Activated CD4-positive, CD25-positive, alpha-beta regulatory T cell treated with anti-CD3 and anti-CD28 coated beads, Interleukin-2, amount 50 U/mL, for 16 hours (primary cell): ENCODE data around the gene EHHADH.

Experiments
- DNase-seq: peaks from one replicate; pipeline ENCODE4 v3.0.0-alpha.2; 2020; ENCODE audit warnings: low read depth, low spot score

EHHADH gene

GRCh38 chr3:185199206-185199605 lies 54.6 kb downstream of the EHHADH start:
- DNase-seq: no peak

GRCh38 chr3:185197068-185197467 lies 56.8 kb downstream of the EHHADH start:
- no peak for DNase-seq

GRCh38 chr3:185195652-185196051 lies 58.2 kb downstream of the EHHADH start:
- no peak for DNase-seq

- no peak for DNase-seq
Observed at GRCh38 chr3:185188816-185189215, 65.0 kb downstream of the EHHADH start.

- no peak for DNase-seq
Observed at GRCh38 chr3:185187391-185187790, 66.5 kb downstream of the EHHADH start.

GRCh38 chr3:185176750-185177359 lies 77.0 kb downstream of the EHHADH start:
- no peak for DNase-seq

GRCh38 chr3:185175370-185175987 lies 78.4 kb downstream of the EHHADH start:
- DNase-seq: no peak

- no peak for DNase-seq
Observed at GRCh38 chr3:185172086-185173049, 81.5 kb downstream of the EHHADH start.

- DNase-seq: no peak
Observed at GRCh38 chr3:185164428-185165217, 89.2 kb downstream of the EHHADH start.

- no peak for DNase-seq
Observed at GRCh38 chr3:185162634-185163033, 91.2 kb downstream of the EHHADH start.

GRCh38 chr3:185161761-185162160 lies 92.1 kb downstream of the EHHADH start:
- no peak for DNase-seq

- DNase-seq: no peak
Observed at GRCh38 chr3:185157347-185157746, 96.5 kb downstream of the EHHADH start.

- DNase-seq: no peak
Observed at GRCh38 chr3:185155678-185156077, 98.2 kb downstream of the EHHADH start.

GRCh38 chr3:185153861-185154629 lies 99.8 kb downstream of the EHHADH start:
- no peak for DNase-seq

- no peak for DNase-seq
Observed at GRCh38 chr3:185153171-185153771, 100.6 kb downstream of the EHHADH start.

GRCh38 chr3:185152410-185153170 lies 101.3 kb downstream of the EHHADH start, which contains the start of gene C3orf70:
Gene C3orf70, minus strand, starts transcription at chr3:185153060. Its CDS starts 237 bp downstream, at chr3:185152823.
- no peak for DNase-seq

GRCh38 chr3:185151964-185152409 lies 101.9 kb downstream of the EHHADH start:
- DNase-seq: no peak

GRCh38 chr3:185151101-185151963 lies 102.5 kb downstream of the EHHADH start:
- no peak for DNase-seq

- no peak for DNase-seq
Observed at GRCh38 chr3:185150561-185150960, 103.3 kb downstream of the EHHADH start.
